GM12878 (cell line): Measurements from ENCODE around the gene COMMD6. TPM values are rescaled to one million over a fixed set of nuclear protein-coding genes. Genes with fewer than 3 reads are reported as not detected.

Experiments
- ATAC-seq: fragments of 200-7000 bp; cut with Tn5 transposase; 3 replicates; pipeline ENCODE4 v1.9.1; 2020; ENCODE audit warnings: mild to moderate bottlenecking, moderate library complexity
- BruUV-seq: library from RNA; stranded (reverse); fragments of 400-500 nt; replicated peaks from 2 replicates; lab custom pipeline; 2021; lab: Mats Ljungman, UMichigan
- CTCF ChIA-PET: fragments of 300-600 bp; sonication (Branson Sonifier 250); formaldehyde crosslinking; extraction: SDS; loops from one replicate; lab custom pipeline; 2021; ENCODE audit warnings: inconsistent platforms; lab: Yijun Ruan, JAX
- POLR2A ChIA-PET: fragments of 350-600 bp; formaldehyde crosslinking; extraction: SDS; loops from one replicate; lab custom pipeline; 2021; ENCODE audit warnings: inconsistent platforms; lab: Charles Lee
- RAD21 ChIA-PET: fragments of 300-600 bp; sonication (Branson Sonifier 250); formaldehyde crosslinking; loops from one replicate; lab custom pipeline; 2023; ENCODE audit warnings: antibody characterized with exemption; ENCODE audit not compliant: unreplicated experiment; lab: Charles Lee
- SMC1A ChIA-PET: fragments of 300-600 bp; sonication (Branson Sonifier 250); formaldehyde crosslinking; loops from one replicate; lab custom pipeline; 2023; ENCODE audit not compliant: unreplicated experiment, uncharacterized antibody; lab: Charles Lee
- DNase-seq: peaks from one replicate; pipeline ENCODE4 v3.0.0-alpha.2; 2011; ENCODE audit warnings: low read depth, low spot score
- FAIRE-seq: peaks from 3 replicates; lab custom pipeline; 2011; peaks lifted over from hg19 to GRCh38; lab: Jason Lieb, UNC
- H2AFZ ChIP-seq: 2 replicates; pipeline ENCODE4 v1.6.0; 2011; ENCODE audit warnings: low read depth, low read length, control low read depth; ENCODE audit not compliant: control insufficient read depth
- H3K27ac ChIP-seq: 2 replicates; pipeline ENCODE4 v1.5.1; 2011; ENCODE audit warnings: control low read depth; ENCODE audit not compliant: control insufficient read depth, insufficient read depth
- H3K27me3 ChIP-seq, 2 experiments: replicated peaks in 1 of 2; 2 replicates each; pipeline versions ENCODE4 v1.6.0 to v1.6.1; 2011; ENCODE audit warnings: low read length in 1 of 2; ENCODE audit not compliant: control insufficient read depth in 2 of 2, insufficient read depth in 2 of 2
- H3K36me3 ChIP-seq, 2 experiments: 2 replicates each; pipeline ENCODE4 v1.5.1; 2011; ENCODE audit warnings: low read length in 1 of 2; ENCODE audit not compliant: control insufficient read depth in 2 of 2, insufficient read depth in 2 of 2
- H3K4me1 ChIP-seq: 2 replicates; pipeline ENCODE4 v1.6.1; 2011; ENCODE audit warnings: mild to moderate bottlenecking, low read length, moderate library complexity, mixed read lengths; ENCODE audit not compliant: control insufficient read depth, insufficient read depth
- H3K4me2 ChIP-seq: 2 replicates; pipeline ENCODE4 v1.6.0; 2011; ENCODE audit warnings: control low read depth; ENCODE audit not compliant: control insufficient read depth, insufficient read depth
- H3K4me3 ChIP-seq: fragments of 200-600 bp; sonication (generic); 2 replicates; pipeline ENCODE4 v1.5.1; 2016
- H3K79me2 ChIP-seq: 2 replicates; pipeline ENCODE4 v1.6.0; 2011; ENCODE audit warnings: low read length; ENCODE audit not compliant: control insufficient read depth, insufficient read depth
- H3K9ac ChIP-seq: 2 replicates; pipeline ENCODE4 v1.8.0; 2011; ENCODE audit warnings: low read length, control low read depth, mixed read lengths; ENCODE audit not compliant: control insufficient read depth, insufficient read depth
- H3K9me3 ChIP-seq: replicated peaks from 3 replicates; pipeline ENCODE4 v1.5.1; 2011; ENCODE audit warnings: mild to moderate bottlenecking, low read length; ENCODE audit not compliant: control insufficient read depth, insufficient read depth
- H4K20me1 ChIP-seq: 2 replicates; pipeline ENCODE4 v1.6.0; 2011; ENCODE audit not compliant: control insufficient read depth, insufficient read depth
- CBFB ChIP-seq: IDR thresholded peaks from 2 replicates; pipeline ENCODE4 v1.6.1; 2016; ENCODE audit warnings: antibody characterized with exemption, low read depth
- ELK1 ChIP-seq: IDR thresholded peaks from 2 replicates; pipeline ENCODE4 v1.6.1; 2012; ENCODE audit warnings: low read depth, low read length, improper control_type of control experiment
- IRF5 ChIP-seq: fragments of 450-650 bp; IDR thresholded peaks from 2 replicates; pipeline ENCODE4 v1.6.1; 2017; ENCODE audit warnings: borderline replicate concordance
- SIN3A ChIP-seq: IDR thresholded peaks from 2 replicates; pipeline ENCODE4 v1.6.1; 2012; ENCODE audit warnings: low read depth, low read length, improper control_type of control experiment
- SPI1 ChIP-seq: IDR thresholded peaks from 2 replicates; pipeline ENCODE4 v1.6.1; 2011; ENCODE audit warnings: low read depth, mild to moderate bottlenecking, low read length, moderate library complexity, borderline replicate concordance; ENCODE audit not compliant: insufficient read depth
- WGBS: methylation state at CpG from one replicate; pipeline ENCODE4 v1.1.6; 2016; ENCODE audit warnings: low lambda C conversion rate; ENCODE audit not compliant: insufficient replicate concordance, insufficient coverage; ENCODE audit errors: missing lambda C conversion rate; 5-methylcytosine and 5-hydroxymethylcytosine counted together
- in situ Hi-C: fragments of 300-500 bp; cut with MboI; formaldehyde crosslinking; loops from 9 replicates; pipeline ENCODE4 v1.14.3; 2018; ENCODE audit warnings: mixed read lengths
- intact Hi-C: fragments of 100-400 bp; cut with micrococcal nuclease; formaldehyde crosslinking; loops from one replicate; pipeline ENCODE4 v1.14.2; 2022; ENCODE audit not compliant: unreplicated experiment
- polyA plus RNA-seq, 11 experiments: library from polyadenylated mRNA; depleted of rRNA in 4 of 11; unstranded in 6 of 11; stranded (reverse) in 5 of 11; fragments of >200 nt; fragmentation: Nextera tagmentation in 4 of 11; fragmentation: Illumina TruSeq in 1 of 11; extraction: Ambion mirVana in 4 of 11; extraction: Trizol in 1 of 11; gene quantifications; 1 replicate in 1 of 11; 2 replicates in 10 of 11; pipeline versions ENCODE4 v1.2.1 to v1.2.3, GENCODE V29; 2011 to 2016; ENCODE audit warnings: inconsistent platforms in 2 of 11, missing spikeins in 2 of 11, low read depth in 1 of 11
- total RNA-seq, 4 experiments: library from RNA; depleted of rRNA in 3 of 4; stranded (reverse); fragments of >200 nt in 3 of 4; fragmentation: Illumina TruSeq in 1 of 4; extraction: Trizol in 1 of 4; gene quantifications; 2 replicates each; pipeline versions ENCODE4 v1.2.1 to v1.2.3, GENCODE V29; 2013 to 2021

The COMMD6 gene
- total and polyA plus RNA-seq, 10 of the 15 experiments (the other 5 are each of a cell fraction or from before 2014, with no cell fraction given): 127 to 509 (median 247) TPM

- ChIA-PET SMC1A (no interaction called here), CTCF (interaction anchor here (1.4 kb wide), 2 partner anchors 8 to 12 kb away, joined by 3 to 4 read pairs; no protein-coding TSS in a partner anchor), RAD21 (no interaction called here), POLR2A (interaction anchor here (0.6 kb wide), 1 partner anchor 142 kb away, joined by 5 read pairs; no protein-coding TSS in a partner anchor)
- no peak for TF ChIP-seq CBFB
- peak; percentile 12; the same call in 1 of the 2 replicates for TF ChIP-seq SPI1
- H3K79me2 ChIP-seq: no peaks in the 10 kb centered on the region
- no peak overlapping the region for H3K4me3 ChIP-seq
- H4K20me1 ChIP-seq: no peaks in the 10 kb centered on the region
- DNase-seq (no peak), FAIRE-seq (peak; percentile 52), ATAC-seq (no peak)
- intact Hi-C loops (no loop called here), in situ Hi-C loops (no loop called here)
- no peaks in the 10 kb centered on the region for H3K27me3 ChIP-seq
- H3K9me3 ChIP-seq: peaks cover 8% of the 10 kb centered on the region; the same call in 2 of the 3 replicates
- H3K4me2 ChIP-seq: no peak overlapping the region
- no peak overlapping the region for H3K9ac ChIP-seq
- 5% methylated on average over 3 of the region's 3 CpGs for WGBS
- no peak overlapping the region for H3K27ac ChIP-seq
- BruUV-seq: no TSS peak
- no peak overlapping the region; the same call in 1 of the 2 replicates for H2AFZ ChIP-seq
- no peaks in the 10 kb centered on the region for H3K36me3 ChIP-seq
- no peaks in the 10 kb centered on the region for H3K4me1 ChIP-seq
Measured at GRCh38 chr13:75521956-75522355, 15.7 kb downstream of the COMMD6 start.

GRCh38 chr13:75518439-75519088, 19.1 kb downstream of the COMMD6 start:
- ChIA-PET SMC1A (interaction anchor here (1.2 kb wide), 1 partner anchor 9 kb away, joined by 3 read pairs; no protein-coding TSS in a partner anchor), CTCF (interaction anchor here (0.6 to 1.3 kb wide), 3 partner anchors 9 to 1484 kb away, joined by 3 to 4 read pairs (median 3); no protein-coding TSS in a partner anchor), POLR2A (no interaction called here), RAD21 (no interaction called here)
- H3K9ac ChIP-seq: no peak overlapping the region
- FAIRE-seq (no peak), DNase-seq (no peak), ATAC-seq (no peak)
- peaks cover 12% of the 10 kb centered on the region; the same call in 1 of the 2 replicates for H3K4me1 ChIP-seq
- H3K27me3 ChIP-seq: no peaks in the 10 kb centered on the region
- no TSS peak for BruUV-seq
- H3K27ac ChIP-seq: no peak overlapping the region
- in situ Hi-C loops (no loop called here), intact Hi-C loops (no loop called here)
- H2AFZ ChIP-seq: no peak overlapping the region
- no peak overlapping the region for H3K4me2 ChIP-seq
- 80% methylated on average over 24 of the region's 30 CpGs for WGBS
- no peak overlapping the region for H3K4me3 ChIP-seq
- peaks cover 17% of the 10 kb centered on the region; the same call in 2 of the 3 replicates for H3K9me3 ChIP-seq
- no peaks in the 10 kb centered on the region for H4K20me1 ChIP-seq
- no peaks in the 10 kb centered on the region for H3K36me3 ChIP-seq
- no peaks in the 10 kb centered on the region for H3K79me2 ChIP-seq
- no peak for TF ChIP-seq ELK1
- no peak for TF ChIP-seq SIN3A
- TF ChIP-seq IRF5: no peak
